Hepatocyte (in vitro differentiated cells): Measurements from ENCODE around the gene BLOC1S4.

Experiments used
- EZH2 ChIP-seq: fragments of 200-600 bp; sonication (generic); IDR thresholded peaks from 2 replicates; pipeline ENCODE4 v1.6.1; 2016; ENCODE audit warnings: antibody characterized with exemption, mild to moderate bottlenecking, borderline replicate concordance
- EZH2phosphoT487 ChIP-seq: fragments of 200-600 bp; sonication (generic); IDR thresholded peaks from one replicate; pipeline ENCODE4 v1.6.1; 2018; ENCODE audit warnings: antibody characterized with exemption, mild to moderate bottlenecking, low read depth, moderate library complexity; ENCODE audit not compliant: unreplicated experiment, severe bottlenecking
- TF ChIP-seq, protein P1 (sequence below): fragments of 200-600 bp; sonication (generic); IDR thresholded peaks from 2 replicates; pipeline ENCODE4 v1.5.1; 2016; ENCODE audit warnings: antibody characterized with exemption, mild to moderate bottlenecking; ENCODE audit not compliant: poor library complexity

DNA sequence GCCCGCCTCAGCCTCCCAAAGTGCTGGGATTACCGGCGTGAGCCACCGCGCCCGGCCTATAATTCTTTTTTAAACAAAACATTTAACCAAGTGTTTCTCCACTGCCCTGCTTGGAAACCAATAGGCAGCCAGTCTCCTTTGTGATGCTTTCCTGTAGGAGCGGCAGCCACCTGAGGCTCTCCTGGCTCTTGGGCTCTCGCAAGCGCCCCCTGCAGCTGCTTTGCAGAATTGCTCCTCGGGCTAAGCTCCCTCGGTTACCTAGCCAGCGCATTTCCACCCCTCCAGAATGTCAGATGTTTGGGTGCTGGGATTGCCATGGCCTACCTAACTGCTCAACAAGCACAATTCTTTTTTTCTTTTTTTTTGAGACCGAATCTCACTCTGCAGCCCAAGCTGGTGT, 14.6 kb upstream of the BLOC1S4 start:
- TF ChIP-seq, protein P1, sequence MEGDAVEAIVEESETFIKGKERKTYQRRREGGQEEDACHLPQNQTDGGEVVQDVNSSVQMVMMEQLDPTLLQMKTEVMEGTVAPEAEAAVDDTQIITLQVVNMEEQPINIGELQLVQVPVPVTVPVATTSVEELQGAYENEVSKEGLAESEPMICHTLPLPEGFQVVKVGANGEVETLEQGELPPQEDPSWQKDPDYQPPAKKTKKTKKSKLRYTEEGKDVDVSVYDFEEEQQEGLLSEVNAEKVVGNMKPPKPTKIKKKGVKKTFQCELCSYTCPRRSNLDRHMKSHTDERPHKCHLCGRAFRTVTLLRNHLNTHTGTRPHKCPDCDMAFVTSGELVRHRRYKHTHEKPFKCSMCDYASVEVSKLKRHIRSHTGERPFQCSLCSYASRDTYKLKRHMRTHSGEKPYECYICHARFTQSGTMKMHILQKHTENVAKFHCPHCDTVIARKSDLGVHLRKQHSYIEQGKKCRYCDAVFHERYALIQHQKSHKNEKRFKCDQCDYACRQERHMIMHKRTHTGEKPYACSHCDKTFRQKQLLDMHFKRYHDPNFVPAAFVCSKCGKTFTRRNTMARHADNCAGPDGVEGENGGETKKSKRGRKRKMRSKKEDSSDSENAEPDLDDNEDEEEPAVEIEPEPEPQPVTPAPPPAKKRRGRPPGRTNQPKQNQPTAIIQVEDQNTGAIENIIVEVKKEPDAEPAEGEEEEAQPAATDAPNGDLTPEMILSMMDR, result no peak
- no peak for TF ChIP-seq EZH2
- TF ChIP-seq EZH2phosphoT487, result no peak
